ENCODE results near the gene HS6ST3.
"Not testable (repeated sequence)": the region's sequence is repeated elsewhere in the genome, so short reads cannot be mapped to it uniquely, and the experiment has no call there.

HS6ST3 gene

DNA sequence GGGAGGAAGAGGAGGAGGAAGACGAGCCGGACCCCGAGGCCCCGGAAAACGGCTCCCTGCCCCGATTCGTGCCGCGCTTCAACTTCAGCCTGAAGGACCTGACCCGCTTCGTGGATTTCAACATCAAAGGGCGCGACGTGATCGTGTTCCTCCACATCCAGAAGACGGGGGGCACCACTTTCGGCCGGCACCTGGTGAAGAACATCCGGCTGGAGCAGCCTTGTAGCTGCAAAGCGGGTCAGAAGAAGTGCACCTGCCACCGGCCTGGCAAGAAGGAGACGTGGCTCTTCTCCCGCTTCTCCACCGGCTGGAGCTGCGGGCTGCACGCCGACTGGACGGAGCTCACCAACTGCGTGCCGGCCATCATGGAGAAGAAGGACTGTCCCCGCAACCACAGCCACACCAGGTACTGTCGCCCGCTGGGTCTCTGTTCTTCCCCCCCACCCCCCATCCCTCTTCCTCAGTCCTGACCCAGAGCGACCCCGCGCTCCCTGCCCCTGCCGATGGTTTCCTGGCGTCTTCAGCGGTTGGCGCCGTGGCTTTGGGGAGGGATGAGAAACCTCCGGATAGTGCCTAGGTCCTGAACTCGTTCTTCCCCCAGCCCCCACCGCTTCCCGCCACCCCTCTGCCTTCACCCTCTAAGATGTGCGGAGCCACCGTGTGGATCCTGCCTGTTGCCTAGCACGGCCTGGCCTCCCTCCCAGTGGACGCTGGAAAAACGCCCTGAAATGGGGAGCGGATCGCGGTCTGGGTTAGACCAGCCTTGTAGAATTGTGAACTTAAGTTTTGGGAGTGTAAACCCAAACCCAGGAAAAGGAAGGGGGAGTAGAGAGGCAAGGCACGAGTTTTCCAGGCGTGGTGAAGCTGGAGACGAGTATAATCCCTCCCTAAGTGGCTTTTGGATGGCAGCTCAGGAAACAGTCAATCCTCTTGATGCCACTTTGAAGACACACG, 1.5 kb downstream of the HS6ST3 start:
- no peak for DNase-seq (ENCODE audit: low read depth in 2 of 2)

DNA sequence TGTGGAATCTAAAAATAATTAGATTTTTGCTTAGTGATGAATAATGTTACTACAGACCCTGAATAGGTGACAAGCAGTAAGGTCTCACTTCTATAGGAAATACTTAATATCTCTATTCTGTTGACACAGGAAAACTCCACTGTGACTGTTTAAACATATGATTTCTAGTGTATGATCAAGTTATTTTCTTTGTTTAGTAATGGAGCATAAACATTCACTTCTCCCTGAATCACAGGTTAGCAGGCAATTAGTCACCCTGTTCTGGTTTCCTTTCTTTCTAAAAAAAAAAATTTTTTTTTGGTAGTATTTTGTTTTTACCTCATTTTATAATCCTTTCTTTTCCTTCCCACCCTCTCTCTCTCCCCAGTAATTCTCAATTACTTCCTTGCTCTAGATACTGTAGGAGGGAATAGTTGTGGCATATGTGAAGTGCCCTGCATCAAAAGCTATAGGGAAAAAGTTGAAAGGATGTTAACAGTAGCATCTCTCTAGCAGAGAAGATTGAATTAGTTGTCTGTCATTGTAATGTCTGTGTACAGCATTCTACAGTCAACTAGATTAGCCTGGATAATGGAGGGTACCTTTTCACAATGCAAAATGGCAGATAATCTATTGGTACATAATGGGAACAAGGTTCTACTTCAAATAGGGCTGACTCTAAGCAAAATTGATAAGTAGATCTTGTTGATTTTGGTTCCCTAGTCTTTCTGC, 3.5 kb downstream of the HS6ST3 start:
- no peak for DNase-seq (ENCODE audit: low read depth in 2 of 2)

DNA sequence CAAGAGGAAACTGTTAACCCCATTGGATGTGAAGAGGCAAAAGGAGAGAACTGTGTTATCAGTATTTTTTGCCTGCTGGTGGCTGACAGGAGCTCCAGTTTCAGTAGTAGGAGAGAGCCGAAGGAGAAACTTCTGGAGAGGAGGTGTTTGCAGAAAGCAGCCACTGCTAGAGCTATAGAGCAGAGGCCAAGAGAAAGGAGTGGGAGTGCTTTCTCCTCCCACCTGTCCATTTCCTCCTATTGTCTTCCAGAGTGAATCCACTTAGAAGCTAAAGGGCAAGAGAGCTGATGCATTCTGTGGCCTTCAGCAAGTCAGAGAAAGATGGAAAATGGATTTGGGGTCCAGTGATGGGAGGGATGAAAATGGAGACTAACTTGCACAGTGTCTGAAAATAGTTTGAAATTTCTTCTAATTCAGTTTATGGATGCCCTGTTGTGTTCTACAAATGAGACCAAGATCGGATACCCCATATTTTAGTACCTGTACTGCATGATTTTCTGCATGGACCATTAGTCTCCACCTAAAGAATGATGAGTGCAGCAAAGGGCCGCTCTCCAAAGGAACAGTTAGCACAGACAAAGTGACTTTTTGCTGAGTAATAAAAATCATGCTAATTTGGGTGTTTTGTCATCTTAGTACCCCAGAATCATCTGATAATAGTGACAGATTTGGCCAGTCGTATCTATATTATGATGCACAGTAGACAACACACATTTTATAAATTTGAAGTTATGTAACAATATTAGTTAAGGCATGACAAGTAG, 10.7 kb downstream of the HS6ST3 start:
- DNase-seq (ENCODE audit: low read depth in 2 of 2): no peak

GRCh38 chr13:96104516-96104915, 14.6 kb downstream of the HS6ST3 start:
- DNase-seq (ENCODE audit: low read depth in 2 of 2): no peak

- not testable (repeated sequence) for DNase-seq (ENCODE audit: low read depth in 2 of 2)
Measured at GRCh38 chr13:96108072-96108471, 18.2 kb downstream of the HS6ST3 start.

DNA sequence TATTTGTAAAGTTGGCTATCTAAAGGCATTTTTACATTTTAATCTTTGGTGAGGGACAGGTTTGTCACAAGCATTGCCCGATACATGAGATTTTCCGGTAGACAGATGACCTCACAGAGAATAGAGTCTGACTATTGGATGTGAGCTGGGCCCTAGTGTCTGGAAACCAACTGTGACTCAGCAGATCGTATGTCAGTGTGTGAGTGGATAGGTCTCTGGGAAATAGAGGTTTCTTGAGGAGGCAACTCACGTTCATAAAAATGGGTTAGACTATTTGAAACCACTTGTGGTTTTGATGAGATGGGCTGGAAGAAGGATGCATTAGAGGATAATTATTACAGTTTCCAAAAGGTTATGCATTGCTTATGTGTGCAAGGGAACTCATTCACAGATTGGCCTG, 19.2 kb downstream of the HS6ST3 start:
- DNase-seq (ENCODE audit: low read depth in 2 of 2): no peak

- no peak for DNase-seq (ENCODE audit: low read depth in 2 of 2)
Measured at GRCh38 chr13:96112936-96113335, 23.0 kb downstream of the HS6ST3 start.

GRCh38 chr13:96115368-96115767, 25.5 kb downstream of the HS6ST3 start:
- not testable (repeated sequence) for DNase-seq (ENCODE audit: low read depth in 2 of 2)

DNA sequence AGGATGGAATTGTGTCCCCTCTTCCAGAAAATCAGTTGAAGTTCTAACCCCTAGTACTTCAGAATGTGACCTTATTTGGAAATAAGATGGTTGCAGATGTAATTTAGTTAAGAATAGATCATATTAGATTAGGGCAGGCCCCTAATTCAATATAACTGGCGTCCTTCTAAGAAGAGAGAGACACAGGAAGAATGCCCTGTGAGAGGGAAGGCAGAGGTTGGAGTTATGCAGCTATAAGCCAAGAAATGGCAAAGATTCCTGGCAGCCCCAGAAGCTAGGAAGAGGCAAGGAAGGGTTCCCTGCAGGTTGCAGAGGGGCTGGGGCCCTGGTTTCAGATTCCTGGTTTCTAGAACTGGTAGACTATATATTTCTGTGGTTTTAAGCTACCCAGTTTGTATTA, 30.0 kb downstream of the HS6ST3 start:
- no peak for DNase-seq (ENCODE audit: low read depth in 2 of 2)

DNA sequence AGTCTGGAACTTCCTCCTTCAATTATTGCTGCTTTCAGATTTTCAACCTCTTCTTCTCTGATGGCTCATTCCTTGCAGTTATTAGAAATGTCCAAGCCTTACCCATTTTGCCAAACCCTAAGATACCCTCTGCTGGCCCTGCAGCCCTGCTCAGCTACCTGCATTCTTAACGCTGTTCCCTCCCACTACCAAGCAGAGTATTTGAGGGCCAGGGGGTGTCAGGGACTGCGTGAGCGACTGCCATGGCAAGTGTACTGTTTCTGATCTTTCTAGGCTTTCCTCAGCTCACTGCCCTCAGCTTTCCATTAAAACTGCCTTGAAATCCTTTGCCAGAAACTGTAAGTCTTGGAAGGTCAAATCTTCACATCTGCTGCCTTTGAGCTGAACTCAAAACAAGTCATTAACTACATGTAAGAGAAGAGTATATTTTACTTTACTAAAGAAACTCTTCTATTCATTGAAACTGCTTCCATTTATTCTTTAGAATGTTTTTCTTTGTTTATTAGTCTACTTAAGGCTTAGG, 41.0 kb downstream of the HS6ST3 start:
- DNase-seq (ENCODE audit: low read depth in 2 of 2): no peak

DNA sequence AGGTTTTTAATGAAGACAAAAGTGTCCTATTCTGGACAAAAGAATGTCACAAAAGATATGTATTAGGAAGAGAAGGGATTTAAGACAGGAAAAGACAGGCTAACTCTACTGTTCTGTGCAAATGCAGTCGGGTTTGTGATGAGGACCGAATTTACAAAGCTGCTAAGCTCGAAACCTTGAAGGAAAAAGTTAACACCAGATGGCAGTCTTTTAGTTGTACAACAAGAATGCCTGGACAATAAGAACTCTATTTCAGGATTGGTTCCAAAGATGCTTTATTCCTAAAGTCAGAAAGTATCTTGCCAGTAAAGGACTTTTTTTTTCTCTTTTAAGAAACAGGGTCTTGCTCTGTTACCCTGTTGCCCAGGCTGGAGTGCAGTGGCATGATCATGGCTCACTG, 51.1 kb downstream of the HS6ST3 start:
- DNase-seq (ENCODE audit: low read depth in 2 of 2): no peak

- no peak for DNase-seq (ENCODE audit: low read depth in 2 of 2)
Measured at GRCh38 chr13:96159725-96160124, 69.8 kb downstream of the HS6ST3 start.

- no peak for DNase-seq (ENCODE audit: low read depth in 2 of 2)
Measured at GRCh38 chr13:96161141-96161540, 71.2 kb downstream of the HS6ST3 start.

DNA sequence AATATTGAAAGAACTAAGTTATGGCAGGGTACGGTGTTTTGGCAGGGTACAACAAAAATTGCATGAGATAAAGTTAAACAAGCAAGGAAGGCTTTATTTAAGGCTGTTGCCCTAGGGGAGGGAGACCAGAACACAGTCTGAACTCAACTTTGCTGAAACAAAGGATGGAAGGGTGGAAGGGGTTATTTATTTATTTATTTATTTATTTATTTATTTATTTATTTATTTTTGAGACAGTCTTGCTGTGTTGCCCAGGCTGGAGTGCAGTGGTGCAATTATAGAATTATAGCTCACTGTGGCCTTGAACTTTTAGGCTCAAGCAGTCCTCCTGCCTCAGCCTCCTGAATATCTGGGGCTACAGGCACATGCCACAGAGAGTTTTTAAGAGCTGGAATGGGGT, 75.9 kb downstream of the HS6ST3 start:
- no peak for DNase-seq (ENCODE audit: low read depth in 2 of 2)

GRCh38 chr13:96172066-96172465, 82.2 kb downstream of the HS6ST3 start:
- no peak for DNase-seq (ENCODE audit: low read depth in 2 of 2)

DNA sequence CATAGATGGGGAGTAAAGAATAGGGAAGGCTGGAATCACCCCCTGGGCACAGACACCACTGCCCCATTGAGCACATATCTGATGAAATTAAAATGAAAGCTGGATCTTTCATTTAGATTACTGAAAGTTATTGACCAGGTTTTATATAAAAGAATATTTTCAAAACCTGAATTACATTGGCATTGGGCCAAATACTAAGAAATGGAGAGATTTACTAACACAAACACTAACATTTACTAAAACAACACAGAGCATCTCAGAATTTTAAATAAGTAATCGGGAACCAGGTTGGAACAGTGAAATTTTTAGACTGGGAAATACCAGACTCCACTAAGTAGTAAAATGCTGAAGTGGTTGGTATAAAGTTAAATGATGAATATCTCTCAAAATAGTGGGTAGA, 88.9 kb downstream of the HS6ST3 start:
- no peak for DNase-seq (ENCODE audit: low read depth in 2 of 2)

DNA sequence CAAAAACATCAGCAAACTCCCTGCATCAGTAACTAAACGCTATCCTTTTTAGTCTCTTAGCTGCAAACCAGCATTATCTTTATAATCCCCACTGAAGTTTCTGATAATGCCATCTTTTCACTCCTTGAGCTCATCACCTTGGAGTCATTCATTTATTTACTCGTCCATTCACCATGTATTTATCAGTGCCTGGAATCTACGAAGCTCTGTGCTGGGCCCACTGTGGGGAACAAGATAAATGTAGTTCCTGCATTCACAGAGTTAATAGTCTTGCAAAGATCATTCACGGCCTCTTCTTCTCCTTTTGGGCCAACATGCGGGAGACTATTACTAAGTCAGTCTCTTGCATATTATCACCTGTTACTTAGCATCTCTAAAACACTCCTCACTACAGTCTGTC, 89.4 kb downstream of the HS6ST3 start:
- no peak for DNase-seq (ENCODE audit: low read depth in 2 of 2)

GRCh38 chr13:96181911-96182310, 92.0 kb downstream of the HS6ST3 start:
- no peak for DNase-seq (ENCODE audit: low read depth in 2 of 2)

DNA sequence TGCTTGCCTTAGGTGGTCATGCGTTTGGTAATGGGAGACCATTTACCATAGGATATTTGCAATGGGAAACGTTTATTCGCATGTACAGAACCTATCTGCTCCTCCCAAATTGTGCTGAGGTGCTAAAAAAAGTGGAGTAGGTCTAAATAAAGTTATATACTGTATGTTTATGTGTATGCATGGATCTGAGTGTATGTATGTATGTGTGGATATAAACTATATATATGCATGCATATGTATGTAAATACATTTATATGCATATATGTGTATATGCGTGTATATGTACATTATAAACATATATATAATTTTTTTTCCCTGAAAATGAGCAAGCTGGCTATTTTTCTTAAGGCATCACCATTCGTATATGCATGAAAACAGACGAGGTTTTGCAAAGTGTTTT, 95.9 kb downstream of the HS6ST3 start:
- no peak for DNase-seq (ENCODE audit: low read depth in 2 of 2)

- DNase-seq (ENCODE audit: low read depth in 2 of 2): no peak
Measured at GRCh38 chr13:96191367-96191766, 101.5 kb downstream of the HS6ST3 start.

GRCh38 chr13:96193728-96194310, 103.9 kb downstream of the HS6ST3 start:
- no peak for DNase-seq (ENCODE audit: low read depth in 2 of 2)

GRCh38 chr13:96198038-96198437, 108.1 kb downstream of the HS6ST3 start:
- DNase-seq (ENCODE audit: low read depth in 2 of 2): no peak

Data from stimulated activated CD8-positive, alpha-beta memory T cell treated with anti-CD3 and anti-CD28 coated beads, Interleukin-15, amount 100 ng/mL, for 4 hours (primary cell).